Measurements from ENCODE around the gene EIF4H. TPM values are rescaled to one million over a fixed set of nuclear protein-coding genes. Genes with fewer than 3 reads are reported as not detected.

Gene EIF4H
- 208 TPM for polyA plus RNA-seq
- long read RNA-seq, donor 1, transcript EIF4H-202 (6 exons, 2,503 nt): major isoform, 42 of 47 reads
- long read RNA-seq, donor 1, partial matches to known transcripts: 0 of 47 reads
- long read RNA-seq, donor 1, other reads (novel, unspliced or antisense): 0 of 47 reads
- long read RNA-seq, donor 2, transcript EIF4H-202 (6 exons, 2,503 nt): major isoform, 90 of 128 reads
- long read RNA-seq, donor 2, partial matches to known transcripts: 31 of 128 reads
- long read RNA-seq, donor 2, other reads (novel, unspliced or antisense): 0 of 128 reads
- long read RNA-seq, donor 3, transcript EIF4H-202 (6 exons, 2,503 nt): major isoform, 76 of 353 reads
- long read RNA-seq, donor 3, partial matches to known transcripts: 274 of 353 reads
- long read RNA-seq, donor 3, other reads (novel, unspliced or antisense): 0 of 353 reads
- long read RNA-seq, donor 4, transcript EIF4H-202 (6 exons, 2,503 nt): major isoform, 9 of 10 reads
- long read RNA-seq, donor 4, partial matches to known transcripts: 0 of 10 reads
- long read RNA-seq, donor 4, other reads (novel, unspliced or antisense): 0 of 10 reads
- long read RNA-seq, donor 5, transcript EIF4H-202 (6 exons, 2,503 nt): major isoform, 50 of 64 reads
- long read RNA-seq, donor 5, partial matches to known transcripts: 11 of 64 reads
- long read RNA-seq, donor 5, other reads (novel, unspliced or antisense): 0 of 64 reads
- long read RNA-seq, donor 6, transcript EIF4H-202 (6 exons, 2,503 nt): major isoform, 61 of 78 reads
- long read RNA-seq, donor 6, partial matches to known transcripts: 14 of 78 reads
- long read RNA-seq, donor 6, other reads (novel, unspliced or antisense): 0 of 78 reads
- long read RNA-seq, donor 7, transcript EIF4H-202 (6 exons, 2,503 nt): major isoform, 35 of 118 reads
- long read RNA-seq, donor 7, partial matches to known transcripts: 83 of 118 reads
- long read RNA-seq, donor 7, other reads (novel, unspliced or antisense): 0 of 118 reads
- long read RNA-seq, donor 8, transcript EIF4H-202 (6 exons, 2,503 nt): major isoform, 80 of 136 reads
- long read RNA-seq, donor 8, transcript EIF4H-204 (4 exons, 831 nt): minor isoform, 5 of 136 reads
- long read RNA-seq, donor 8, partial matches to known transcripts: 43 of 136 reads
- long read RNA-seq, donor 8, other reads (novel, unspliced or antisense): 5 of 136 reads
- long read RNA-seq, donor 9, transcript EIF4H-202 (6 exons, 2,503 nt): major isoform, 67 of 88 reads
- long read RNA-seq, donor 9, partial matches to known transcripts: 19 of 88 reads
- long read RNA-seq, donor 9, other reads (novel, unspliced or antisense): 0 of 88 reads
- long read RNA-seq, donor 10, transcript EIF4H-202 (6 exons, 2,503 nt): major isoform, 91 of 128 reads
- long read RNA-seq, donor 10, partial matches to known transcripts: 26 of 128 reads
- long read RNA-seq, donor 10, other reads (novel, unspliced or antisense): 6 of 128 reads
- long read RNA-seq, donor 11, transcript EIF4H-202 (6 exons, 2,503 nt): major isoform, 44 of 62 reads
- long read RNA-seq, donor 11, partial matches to known transcripts: 15 of 62 reads
- long read RNA-seq, donor 11, other reads (novel, unspliced or antisense): 0 of 62 reads

DNA sequence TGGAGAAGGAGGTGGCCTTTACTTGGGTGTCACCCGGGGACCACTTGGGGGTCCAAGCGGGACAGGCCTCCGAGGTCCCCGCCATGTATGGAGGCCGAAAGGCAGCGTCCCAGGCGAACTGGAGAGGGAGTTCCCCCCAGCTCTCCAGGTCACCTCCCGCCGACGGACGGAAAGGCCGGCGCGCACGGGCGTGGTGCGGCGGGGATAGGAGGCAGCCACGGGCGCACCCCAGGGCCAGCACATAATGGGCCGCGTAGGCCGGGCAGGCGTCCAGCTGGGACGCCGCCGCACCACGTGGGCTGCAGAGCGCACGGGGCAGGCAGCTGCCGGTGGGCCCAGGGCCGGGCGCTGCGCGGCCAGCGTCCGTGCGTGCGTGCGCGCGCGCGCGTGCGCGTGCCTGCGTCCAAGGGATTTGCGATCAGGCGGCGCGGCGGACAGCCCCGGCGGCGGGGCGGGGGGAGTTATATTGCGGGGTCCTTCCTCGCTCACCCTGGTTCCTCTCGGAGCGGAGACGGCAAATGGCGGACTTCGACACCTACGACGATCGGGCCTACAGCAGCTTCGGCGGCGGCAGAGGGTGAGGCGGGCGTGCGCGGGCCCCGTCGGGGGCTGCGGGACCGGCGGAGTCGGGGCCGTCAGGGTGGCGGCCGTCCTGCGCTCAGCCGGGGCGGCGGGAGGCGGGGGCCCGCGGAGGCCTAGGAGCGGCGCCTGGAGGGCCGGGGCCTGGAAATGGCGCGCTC, at the start of gene EIF4H:
Gene EIF4H (plus strand): TSS at position 491 of the 740 bp plus-strand sequence. CDS start 28 bp downstream, at position 519.
- WGBS (ENCODE audit: insufficient coverage, low lambda C conversion rate): no CpG with 5 or more reads among the region's 95 CpGs
- peaks cover 11% of the 10 kb centered on the region for H3K4me1 ChIP-seq (ENCODE audit: control insufficient read depth, insufficient read depth, low read length)
- peak within 1 kb of the TSS; percentile 85 for H3K4me3 ChIP-seq (ENCODE audit: low read length)
- H3K9me3 ChIP-seq (ENCODE audit: control insufficient read depth, low read depth, low read length): no peaks in the 10 kb centered on the region
- DNase-seq: peak; percentile 95 to 99
- peak within 1 kb of the TSS; percentile 89 for H3K27ac ChIP-seq (ENCODE audit: low read length)
- H3K27me3 ChIP-seq (ENCODE audit: control insufficient read depth, insufficient read depth, low read length): no peaks in the 10 kb centered on the region
- H3K36me3 ChIP-seq (ENCODE audit: control insufficient read depth, insufficient read depth, low read length): peaks cover 15% of the 10 kb centered on the region

DNA sequence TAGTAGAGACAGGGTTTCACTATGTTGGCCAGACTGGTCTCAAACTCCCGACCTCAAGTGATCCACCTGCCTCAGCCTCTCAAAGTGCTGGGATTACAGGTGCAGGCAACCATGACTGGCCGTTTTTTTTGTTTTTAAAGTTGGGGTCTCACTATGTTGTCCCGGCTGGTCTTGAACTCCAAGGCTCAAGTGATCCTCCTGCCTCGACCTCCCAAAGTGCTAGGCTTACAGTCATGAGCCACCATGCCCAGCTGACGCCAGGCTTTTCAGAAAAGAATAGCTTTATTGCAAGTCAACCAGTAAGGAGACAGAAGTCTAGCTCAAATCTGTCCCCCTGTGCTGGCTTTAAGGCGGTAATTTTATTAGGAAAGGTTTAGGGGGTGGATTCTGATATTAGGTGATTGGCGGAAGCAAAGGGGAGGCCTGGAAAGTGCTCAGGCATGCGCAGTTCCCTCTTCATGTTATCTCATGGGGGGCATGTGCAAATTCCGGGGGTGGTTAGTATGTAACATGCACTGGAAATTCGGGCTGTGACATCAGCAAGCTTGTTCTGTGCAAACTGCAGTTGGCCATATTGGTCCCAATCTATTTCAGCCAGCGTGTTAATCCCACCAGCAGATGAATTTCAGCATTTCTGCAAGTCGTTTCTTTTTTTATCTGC, 47.8 kb upstream of the EIF4H start:
- H3K4me3 ChIP-seq (ENCODE audit: low read length): no peak overlapping the region
- H3K36me3 ChIP-seq (ENCODE audit: control insufficient read depth, insufficient read depth, low read length): peaks cover 3% of the 10 kb centered on the region
- WGBS (ENCODE audit: insufficient coverage, low lambda C conversion rate): 40% methylated on average over 1 of the region's 12 CpGs
- no peaks in the 10 kb centered on the region for H3K9me3 ChIP-seq (ENCODE audit: control insufficient read depth, low read depth, low read length)
- H3K27ac ChIP-seq (ENCODE audit: low read length): no peak overlapping the region
- H3K27me3 ChIP-seq (ENCODE audit: control insufficient read depth, insufficient read depth, low read length): no peaks in the 10 kb centered on the region
- DNase-seq: no peak
- no peaks in the 10 kb centered on the region for H3K4me1 ChIP-seq (ENCODE audit: control insufficient read depth, insufficient read depth, low read length)

DNA sequence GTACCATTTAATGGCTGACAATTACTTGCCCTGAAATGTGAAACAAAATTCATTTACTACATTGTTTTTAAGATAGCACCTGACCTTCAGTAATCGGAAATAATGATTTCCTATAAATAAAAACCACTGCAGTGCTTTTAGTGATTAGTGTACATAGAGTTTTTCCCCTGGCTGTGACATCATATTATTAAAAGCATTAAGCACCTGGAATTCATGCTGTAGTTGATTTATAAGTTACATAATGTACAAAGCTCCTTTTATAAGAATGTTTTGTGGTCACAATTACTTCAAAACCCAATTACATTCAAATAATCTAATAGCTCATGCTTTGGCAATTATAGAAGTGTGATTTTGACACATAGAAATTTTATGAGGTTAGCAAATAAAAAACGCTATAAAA, 44.3 kb upstream of the EIF4H start:
- H3K36me3 ChIP-seq (ENCODE audit: control insufficient read depth, insufficient read depth, low read length): no peaks in the 10 kb centered on the region
- no peaks in the 10 kb centered on the region for H3K4me1 ChIP-seq (ENCODE audit: control insufficient read depth, insufficient read depth, low read length)
- H3K27me3 ChIP-seq (ENCODE audit: control insufficient read depth, insufficient read depth, low read length): peaks cover 2% of the 10 kb centered on the region
- H3K9me3 ChIP-seq (ENCODE audit: control insufficient read depth, low read depth, low read length): no peaks in the 10 kb centered on the region
- no peak overlapping the region for H3K27ac ChIP-seq (ENCODE audit: low read length)
- H3K4me3 ChIP-seq (ENCODE audit: low read length): no peak overlapping the region
- WGBS (ENCODE audit: insufficient coverage, low lambda C conversion rate): no CpG with 5 or more reads among the region's 2 CpGs
- DNase-seq: no peak

DNA sequence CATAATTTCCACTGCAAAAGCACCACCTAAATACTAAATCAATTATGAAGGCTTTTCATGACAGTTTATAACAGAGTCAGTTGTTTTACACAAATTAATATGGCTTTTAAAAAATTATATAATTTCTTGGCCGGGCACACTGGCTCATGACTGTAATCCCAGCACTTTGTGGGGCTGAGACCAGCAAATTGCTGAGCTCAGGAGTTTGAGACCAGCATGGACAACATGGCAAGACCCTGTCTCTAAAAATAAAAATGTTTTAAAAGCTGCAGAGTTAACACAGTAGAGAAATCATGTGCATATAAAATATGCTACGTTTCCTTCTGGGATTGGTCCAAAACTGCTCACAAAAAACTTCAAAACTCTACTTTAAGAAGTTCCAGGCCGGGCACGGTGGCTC, 43.6 kb upstream of the EIF4H start:
- H3K4me1 ChIP-seq (ENCODE audit: control insufficient read depth, insufficient read depth, low read length): no peaks in the 10 kb centered on the region
- H3K27me3 ChIP-seq (ENCODE audit: control insufficient read depth, insufficient read depth, low read length): peaks cover 2% of the 10 kb centered on the region
- H3K36me3 ChIP-seq (ENCODE audit: control insufficient read depth, insufficient read depth, low read length): no peaks in the 10 kb centered on the region
- WGBS (ENCODE audit: insufficient coverage, low lambda C conversion rate): 86% methylated on average over 1 of the region's 4 CpGs
- H3K9me3 ChIP-seq (ENCODE audit: control insufficient read depth, low read depth, low read length): no peaks in the 10 kb centered on the region
- no peak for DNase-seq
- no peak overlapping the region for H3K27ac ChIP-seq (ENCODE audit: low read length)
- H3K4me3 ChIP-seq (ENCODE audit: low read length): no peak overlapping the region

DNA sequence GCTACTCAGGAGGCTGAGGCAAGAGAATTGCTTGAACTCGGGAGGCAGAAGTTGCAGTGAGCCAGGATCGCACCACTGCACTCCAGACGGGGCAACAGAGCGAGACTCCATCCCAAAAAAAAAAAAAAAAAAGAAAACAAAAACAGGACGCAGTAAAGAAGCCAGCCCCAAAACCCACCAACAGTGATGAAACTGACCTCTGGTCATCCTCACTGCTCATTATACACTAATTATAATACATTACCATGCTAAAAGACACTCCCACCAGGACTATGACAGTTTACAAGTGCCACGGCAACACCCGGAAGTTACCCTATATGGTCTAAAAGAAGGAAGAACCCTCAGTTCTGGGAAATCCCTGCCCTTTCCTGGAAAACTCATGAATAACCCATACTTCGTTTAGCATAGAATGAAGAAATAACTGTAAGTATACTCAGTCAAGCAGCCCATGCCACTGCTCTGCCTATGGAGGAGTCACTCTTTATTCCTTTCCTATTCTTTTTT, 40.0 kb upstream of the EIF4H start:
- Histone ChIP-seq H3K36me3 (ENCODE audit: control insufficient read depth, insufficient read depth, low read length) (no peaks in the 10 kb centered on the region), H3K27me3 (ENCODE audit: control insufficient read depth, insufficient read depth, low read length) (peaks cover 2% of the 10 kb centered on the region), H3K4me1 (ENCODE audit: control insufficient read depth, insufficient read depth, low read length) (no peaks in the 10 kb centered on the region), H3K9me3 (ENCODE audit: control insufficient read depth, low read depth, low read length) (no peaks in the 10 kb centered on the region), H3K4me3 (ENCODE audit: low read length) (no peak overlapping the region), H3K27ac (ENCODE audit: low read length) (no peak overlapping the region)
- no CpG with 5 or more reads among the region's 8 CpGs for whole genome bisulfite sequencing (ENCODE audit: insufficient coverage, low lambda C conversion rate)
- no peak for DNase-seq

DNA sequence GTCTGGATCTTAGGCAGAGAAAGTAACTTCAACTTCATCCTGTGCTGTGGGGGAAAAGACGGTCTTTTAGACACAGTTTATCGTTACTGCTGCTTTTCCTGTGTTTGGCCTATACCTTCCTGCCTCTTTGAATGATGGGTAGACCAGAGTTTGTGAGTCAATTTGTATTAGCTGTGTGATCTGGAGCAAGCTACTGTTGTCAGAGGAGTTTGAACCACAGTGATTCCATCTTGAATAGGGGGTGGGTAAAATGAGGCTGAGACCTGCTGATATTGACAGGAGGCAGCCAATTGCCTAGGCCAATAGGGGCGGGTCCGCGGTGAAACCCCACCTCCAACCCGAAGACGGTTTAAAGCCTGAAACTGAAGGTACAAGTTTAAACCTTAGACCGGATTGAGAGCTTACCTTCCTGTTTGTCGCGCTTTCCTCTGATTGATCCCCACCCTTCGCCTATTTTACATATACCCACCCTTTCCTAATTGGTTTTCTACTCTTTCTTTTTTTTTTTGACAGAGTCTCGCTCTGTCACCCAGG, 35.8 kb upstream of the EIF4H start:
- no peak for DNase-seq
- H3K4me3 ChIP-seq (ENCODE audit: low read length): no peak overlapping the region
- H3K9me3 ChIP-seq (ENCODE audit: control insufficient read depth, low read depth, low read length): no peaks in the 10 kb centered on the region
- H3K36me3 ChIP-seq (ENCODE audit: control insufficient read depth, insufficient read depth, low read length): no peaks in the 10 kb centered on the region
- WGBS (ENCODE audit: insufficient coverage, low lambda C conversion rate): 91% methylated on average over 6 of the region's 12 CpGs
- H3K27me3 ChIP-seq (ENCODE audit: control insufficient read depth, insufficient read depth, low read length): peaks cover 2% of the 10 kb centered on the region
- H3K4me1 ChIP-seq (ENCODE audit: control insufficient read depth, insufficient read depth, low read length): no peaks in the 10 kb centered on the region
- no peak overlapping the region for H3K27ac ChIP-seq (ENCODE audit: low read length)

DNA sequence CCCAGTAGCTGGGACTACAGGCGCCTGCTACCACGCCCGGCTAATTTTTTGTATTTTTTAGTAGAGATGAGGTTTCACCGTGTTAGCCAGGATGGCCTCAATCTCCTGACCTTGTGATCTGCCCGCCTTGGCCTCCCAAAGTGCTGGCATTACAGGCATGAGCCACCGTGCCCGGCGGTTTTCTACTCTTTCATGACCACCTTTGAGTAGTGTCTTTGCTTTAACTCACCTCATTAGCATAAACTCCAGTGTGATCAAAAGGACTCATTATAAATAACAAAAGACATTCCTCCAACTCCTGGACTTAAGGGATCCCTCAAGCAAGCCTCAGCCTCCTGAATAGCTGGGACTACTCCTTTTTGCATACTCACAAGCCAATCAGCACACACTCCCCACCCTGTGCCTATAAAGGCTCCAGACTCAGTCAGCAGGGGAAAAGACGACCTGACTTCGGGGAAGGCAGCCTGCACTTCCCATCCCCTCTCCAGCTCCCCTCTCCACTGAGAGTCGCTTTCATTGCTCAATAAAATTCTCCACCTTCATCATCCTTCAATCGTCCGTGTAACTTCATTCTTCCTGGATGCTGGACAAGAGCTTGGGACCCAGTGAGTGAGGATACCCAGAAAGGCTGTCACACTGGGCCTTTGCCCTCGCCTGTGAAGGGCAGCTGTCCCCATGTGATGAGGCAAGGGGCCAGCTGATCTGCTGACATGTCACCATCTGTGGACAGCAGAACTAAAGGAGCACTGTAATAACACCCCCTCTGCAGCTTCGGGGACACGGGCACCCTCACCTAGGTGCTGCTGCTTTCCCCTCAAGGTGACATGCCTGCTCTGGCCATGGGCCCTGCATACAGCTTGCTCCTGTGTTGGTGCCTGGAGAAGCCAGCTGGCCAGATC, 35.0 kb upstream of the EIF4H start:
- WGBS (ENCODE audit: insufficient coverage, low lambda C conversion rate): no CpG with 5 or more reads among the region's 16 CpGs
- no peak for DNase-seq

DNA sequence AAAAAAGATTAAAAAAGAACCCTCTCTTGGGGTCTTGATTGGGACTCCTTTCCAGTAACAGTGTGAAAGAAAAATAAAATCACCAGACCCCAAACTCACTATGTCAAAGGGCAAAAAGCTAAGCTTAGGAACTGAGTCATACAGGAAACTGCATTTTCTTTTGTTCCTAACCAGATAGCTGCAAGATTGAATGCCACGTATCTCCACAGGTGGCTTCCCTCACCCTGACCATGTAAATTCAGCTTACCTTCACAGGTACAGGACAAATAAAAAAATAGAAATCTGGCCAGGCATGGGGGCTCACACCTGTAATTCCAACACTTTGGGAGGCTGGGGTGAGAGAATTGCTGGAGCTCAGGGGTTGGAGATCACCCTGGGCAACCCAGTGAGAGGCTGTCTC, 32.5 kb upstream of the EIF4H start:
- DNase-seq: no peak
- Histone ChIP-seq H3K36me3 (ENCODE audit: control insufficient read depth, insufficient read depth, low read length) (no peaks in the 10 kb centered on the region), H3K27ac (ENCODE audit: low read length) (no peak overlapping the region), H3K4me3 (ENCODE audit: low read length) (no peak overlapping the region), H3K9me3 (ENCODE audit: control insufficient read depth, low read depth, low read length) (no peaks in the 10 kb centered on the region), H3K27me3 (ENCODE audit: control insufficient read depth, insufficient read depth, low read length) (no peaks in the 10 kb centered on the region), H3K4me1 (ENCODE audit: control insufficient read depth, insufficient read depth, low read length) (no peaks in the 10 kb centered on the region)
- 80% methylated on average over 1 of the region's 1 CpG for WGBS (ENCODE audit: insufficient coverage, low lambda C conversion rate)

More for the DNA sequence above, 35.0 kb upstream of the EIF4H start:
- Histone ChIP-seq H3K4me3 (ENCODE audit: low read length) (no peak overlapping the region), H3K27me3 (ENCODE audit: control insufficient read depth, insufficient read depth, low read length) (no peaks in the 10 kb centered on the region), H3K9me3 (ENCODE audit: control insufficient read depth, low read depth, low read length) (no peaks in the 10 kb centered on the region), H3K36me3 (ENCODE audit: control insufficient read depth, insufficient read depth, low read length) (no peaks in the 10 kb centered on the region), H3K27ac (ENCODE audit: low read length) (no peak overlapping the region), H3K4me1 (ENCODE audit: control insufficient read depth, insufficient read depth, low read length) (no peaks in the 10 kb centered on the region)

Measured in large intestine (tissue), 12 donors.